ENCODE data around the gene RTP3.

DNA sequence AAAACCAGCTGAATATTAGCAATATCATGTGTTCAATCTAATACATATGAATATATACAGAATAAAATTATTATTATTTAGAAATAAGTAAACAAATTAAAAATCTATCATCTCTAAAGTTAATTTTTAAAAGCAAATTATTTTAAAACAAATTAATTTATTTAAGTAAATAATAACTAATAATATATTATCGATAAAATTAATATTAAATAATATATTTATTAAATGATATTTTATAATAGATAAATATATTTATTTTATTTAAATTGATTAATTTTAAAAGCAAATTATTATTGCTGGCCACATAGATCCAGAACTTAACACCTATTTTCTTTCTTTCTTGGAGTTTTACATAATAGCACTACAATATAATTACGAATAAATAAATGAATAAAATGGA is 22.2 kb downstream of the RTP3 start:
- TF ChIP-seq, protein P1, sequence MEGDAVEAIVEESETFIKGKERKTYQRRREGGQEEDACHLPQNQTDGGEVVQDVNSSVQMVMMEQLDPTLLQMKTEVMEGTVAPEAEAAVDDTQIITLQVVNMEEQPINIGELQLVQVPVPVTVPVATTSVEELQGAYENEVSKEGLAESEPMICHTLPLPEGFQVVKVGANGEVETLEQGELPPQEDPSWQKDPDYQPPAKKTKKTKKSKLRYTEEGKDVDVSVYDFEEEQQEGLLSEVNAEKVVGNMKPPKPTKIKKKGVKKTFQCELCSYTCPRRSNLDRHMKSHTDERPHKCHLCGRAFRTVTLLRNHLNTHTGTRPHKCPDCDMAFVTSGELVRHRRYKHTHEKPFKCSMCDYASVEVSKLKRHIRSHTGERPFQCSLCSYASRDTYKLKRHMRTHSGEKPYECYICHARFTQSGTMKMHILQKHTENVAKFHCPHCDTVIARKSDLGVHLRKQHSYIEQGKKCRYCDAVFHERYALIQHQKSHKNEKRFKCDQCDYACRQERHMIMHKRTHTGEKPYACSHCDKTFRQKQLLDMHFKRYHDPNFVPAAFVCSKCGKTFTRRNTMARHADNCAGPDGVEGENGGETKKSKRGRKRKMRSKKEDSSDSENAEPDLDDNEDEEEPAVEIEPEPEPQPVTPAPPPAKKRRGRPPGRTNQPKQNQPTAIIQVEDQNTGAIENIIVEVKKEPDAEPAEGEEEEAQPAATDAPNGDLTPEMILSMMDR (IDR thresholded peaks at IDR 0.05 in 8 of 11, conservative IDR thresholded peaks at IDR 0.05 in 3 of 11), result no peak
- TF ChIP-seq POLR2A (IDR thresholded peaks at IDR 0.05), result no peak
- TF ChIP-seq POLR2AphosphoS5 (IDR thresholded peaks at IDR 0.05), result no peak

Measured in spleen (tissue), 7 donors.